ENCODE data around the gene UBE2L5. TPM values are rescaled to one million over a fixed set of nuclear protein-coding genes. Genes with fewer than 3 reads are reported as not detected.

UBE2L5 gene
- not detected in 2 replicates for total RNA-seq

GRCh38 chr13:30422054-30422839 is at the start of gene UBE2L5:
TSS of gene UBE2L5 (plus strand) at chr13:30422493. CDS start at chr13:30427991, 5,498 bp downstream.
- H3K27me3 Mint-ChIP-seq: no peaks in the 10 kb centered on the region
- H3K4me1 Mint-ChIP-seq: peaks cover 26% of the 10 kb centered on the region
- no peaks in the 10 kb centered on the region for H3K9me3 Mint-ChIP-seq
- intact Hi-C loops (cut with micrococcal nuclease): loop anchor here (1.0 to 5.0 kb wide), 6 partner anchors 8 to 320 kb away; no protein-coding TSS in a partner anchor
- H3K36me3 Mint-ChIP-seq (ENCODE audit: low read depth): peaks cover 2% of the 10 kb centered on the region
- DNase-seq: peak; percentile 95
- H3K27ac Mint-ChIP-seq: peak within 1 kb of the TSS; percentile 86
- peak within 1 kb of the TSS; percentile 89 for H3K4me3 Mint-ChIP-seq

- Mint-ChIP-seq H3K4me1 (peaks cover 87% of the 10 kb centered on the region), H3K27ac (peak overlapping the region; percentile 97), H3K9me3 (no peaks in the 10 kb centered on the region), H3K36me3 (ENCODE audit: low read depth) (peaks cover 20% of the 10 kb centered on the region), H3K27me3 (no peaks in the 10 kb centered on the region), H3K4me3 (peak overlapping the region; percentile 85)
- DNase-seq: peak; percentile 84
- intact Hi-C loops (cut with micrococcal nuclease): loop anchor here (5.0 to 10.0 kb wide), 4 partner anchors 49 to 791 kb away; partner anchors contain the start of genes HSPH1 and UBE2L5
Measured at GRCh38 chr13:30373727-30374126, 48.6 kb upstream of the UBE2L5 start.

- Mint-ChIP-seq H3K27me3 (no peaks in the 10 kb centered on the region), H3K4me1 (peaks cover 86% of the 10 kb centered on the region), H3K9me3 (peaks cover 3% of the 10 kb centered on the region), H3K27ac (peak overlapping the region; percentile 94), H3K4me3 (peak overlapping the region; percentile 85), H3K36me3 (ENCODE audit: low read depth) (peaks cover 9% of the 10 kb centered on the region)
- no peak for DNase-seq
- intact Hi-C loops (cut with micrococcal nuclease): loop anchor here (5.0 to 10.0 kb wide), 4 partner anchors 243 to 789 kb away; partner anchors contain the start of gene HSPH1
Measured at GRCh38 chr13:30375265-30375835, 46.9 kb upstream of the UBE2L5 start.

DNA sequence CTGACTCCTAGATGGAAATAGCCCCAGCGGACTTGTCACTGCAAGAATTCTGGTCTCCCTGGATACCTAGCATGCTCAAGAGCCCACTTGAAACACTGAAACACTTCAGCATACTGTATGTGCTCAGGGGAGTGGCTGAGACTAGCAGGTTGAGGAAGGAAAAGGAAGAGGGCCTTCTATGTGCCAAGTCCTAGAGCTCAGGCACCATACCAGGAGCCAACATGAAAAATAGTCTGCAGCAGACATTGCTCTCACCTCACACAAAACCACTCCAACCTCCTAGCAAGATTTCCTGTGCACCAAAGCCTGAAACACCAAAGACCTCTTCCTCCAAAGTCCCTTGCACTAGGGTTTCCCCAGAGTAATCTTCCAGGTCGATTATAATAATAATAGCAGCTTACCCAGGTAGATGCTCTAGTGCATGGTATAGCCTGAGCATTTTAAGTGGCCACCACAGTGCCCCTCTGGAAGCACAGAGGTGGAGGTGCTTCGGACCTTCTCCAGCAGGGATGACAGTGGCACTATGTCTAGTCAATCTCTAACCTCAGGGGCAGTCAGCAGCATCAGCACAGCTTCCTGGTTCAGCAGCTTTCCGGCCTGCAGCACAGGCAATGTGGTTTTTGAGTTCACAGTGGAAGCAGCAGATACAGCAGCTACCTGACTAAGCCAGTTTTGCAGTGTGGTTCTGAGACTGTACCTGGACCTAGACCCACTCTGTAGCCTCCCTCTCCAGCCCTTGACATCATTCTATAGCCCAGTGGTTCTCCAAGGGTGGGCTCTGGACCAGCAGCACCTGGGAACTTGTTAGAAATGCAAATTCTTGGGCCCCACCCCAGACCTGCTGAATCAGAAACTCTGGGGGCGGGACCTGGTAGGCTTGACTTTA is 45.6 kb upstream of the UBE2L5 start:
- H3K4me3 Mint-ChIP-seq: peak overlapping the region; percentile 85

DNA sequence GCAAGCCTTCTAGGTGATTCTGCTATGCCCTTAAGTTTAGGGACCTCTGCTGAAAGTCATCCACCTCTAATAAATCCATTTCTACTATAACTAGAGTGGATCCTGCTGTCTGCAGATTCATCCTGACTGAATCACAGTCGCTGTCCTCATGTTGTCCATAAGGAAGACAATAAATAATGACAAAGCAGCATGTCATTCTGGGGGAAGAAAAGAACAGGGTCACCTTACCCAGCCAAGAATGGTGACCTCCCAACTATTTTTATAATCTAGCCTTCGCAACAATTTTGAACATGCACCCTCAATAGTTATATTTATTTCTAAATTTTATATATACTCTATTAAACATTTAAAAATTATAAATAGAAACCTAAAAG is 45.0 kb upstream of the UBE2L5 start:
- H3K36me3 Mint-ChIP-seq (ENCODE audit: low read depth): peaks cover 3% of the 10 kb centered on the region
- peak overlapping the region; percentile 94 for H3K27ac Mint-ChIP-seq
- peak overlapping the region; percentile 85 for H3K4me3 Mint-ChIP-seq
- no peaks in the 10 kb centered on the region for H3K27me3 Mint-ChIP-seq
- peaks cover 3% of the 10 kb centered on the region for H3K9me3 Mint-ChIP-seq
- intact Hi-C loops (cut with micrococcal nuclease): loop anchor here (1.0 to 10.0 kb wide), 9 partner anchors 30 to 788 kb away; partner anchors contain the start of genes HSPH1, KATNAL1 and USPL1
- peaks cover 74% of the 10 kb centered on the region for H3K4me1 Mint-ChIP-seq
- DNase-seq: no peak

More for the DNA sequence above, 45.6 kb upstream of the UBE2L5 start:
- peak overlapping the region; percentile 94 for H3K27ac Mint-ChIP-seq
- peak; percentile 92 for DNase-seq
- intact Hi-C loops (cut with micrococcal nuclease): loop anchor here (1.0 to 10.0 kb wide), 11 partner anchors 13 to 788 kb away; partner anchors contain the start of genes HSPH1, KATNAL1 and USPL1
- H3K4me1 Mint-ChIP-seq: peaks cover 78% of the 10 kb centered on the region
- H3K36me3 Mint-ChIP-seq (ENCODE audit: low read depth): peaks cover 3% of the 10 kb centered on the region
- H3K27me3 Mint-ChIP-seq: no peaks in the 10 kb centered on the region
- peaks cover 3% of the 10 kb centered on the region for H3K9me3 Mint-ChIP-seq

GRCh38 chr13:30378191-30378590 is 44.1 kb upstream of the UBE2L5 start:
- intact Hi-C loops (cut with micrococcal nuclease): loop anchor here (5.0 to 10.0 kb wide), 4 partner anchors 246 to 787 kb away; partner anchors contain the start of gene HSPH1
- H3K4me1 Mint-ChIP-seq: peaks cover 72% of the 10 kb centered on the region
- H3K27me3 Mint-ChIP-seq: no peaks in the 10 kb centered on the region
- no peak overlapping the region for H3K4me3 Mint-ChIP-seq
- H3K27ac Mint-ChIP-seq: peak overlapping the region; percentile 10
- no peak for DNase-seq
- peaks cover 3% of the 10 kb centered on the region for H3K9me3 Mint-ChIP-seq
- peaks cover 3% of the 10 kb centered on the region for H3K36me3 Mint-ChIP-seq (ENCODE audit: low read depth)

DNA sequence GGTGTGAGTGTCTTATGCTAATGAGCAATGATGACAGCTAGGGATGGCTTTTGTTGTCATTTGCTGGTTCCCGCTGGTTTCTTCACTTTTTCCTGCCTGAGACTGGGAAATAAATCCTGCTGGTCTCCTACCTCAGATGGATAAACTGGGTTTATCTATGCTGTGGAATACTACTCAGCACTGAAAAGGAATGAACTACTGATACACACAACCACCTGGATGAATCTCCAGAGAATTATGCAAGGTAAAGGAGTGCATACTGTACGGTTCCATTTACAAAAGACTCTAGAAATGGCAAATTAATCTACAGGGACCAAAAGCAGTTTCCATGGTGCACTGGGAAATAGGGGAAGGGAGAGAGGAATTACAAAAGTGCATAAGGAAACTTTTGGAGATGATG is 41.2 kb upstream of the UBE2L5 start:
- H3K4me3 Mint-ChIP-seq: no peak overlapping the region
- no peak overlapping the region for H3K27ac Mint-ChIP-seq
- intact Hi-C loops (cut with micrococcal nuclease): no loop called here
- H3K36me3 Mint-ChIP-seq (ENCODE audit: low read depth): no peaks in the 10 kb centered on the region
- peaks cover 51% of the 10 kb centered on the region for H3K4me1 Mint-ChIP-seq
- peaks cover 3% of the 10 kb centered on the region for H3K9me3 Mint-ChIP-seq
- DNase-seq: no peak
- no peaks in the 10 kb centered on the region for H3K27me3 Mint-ChIP-seq

DNA sequence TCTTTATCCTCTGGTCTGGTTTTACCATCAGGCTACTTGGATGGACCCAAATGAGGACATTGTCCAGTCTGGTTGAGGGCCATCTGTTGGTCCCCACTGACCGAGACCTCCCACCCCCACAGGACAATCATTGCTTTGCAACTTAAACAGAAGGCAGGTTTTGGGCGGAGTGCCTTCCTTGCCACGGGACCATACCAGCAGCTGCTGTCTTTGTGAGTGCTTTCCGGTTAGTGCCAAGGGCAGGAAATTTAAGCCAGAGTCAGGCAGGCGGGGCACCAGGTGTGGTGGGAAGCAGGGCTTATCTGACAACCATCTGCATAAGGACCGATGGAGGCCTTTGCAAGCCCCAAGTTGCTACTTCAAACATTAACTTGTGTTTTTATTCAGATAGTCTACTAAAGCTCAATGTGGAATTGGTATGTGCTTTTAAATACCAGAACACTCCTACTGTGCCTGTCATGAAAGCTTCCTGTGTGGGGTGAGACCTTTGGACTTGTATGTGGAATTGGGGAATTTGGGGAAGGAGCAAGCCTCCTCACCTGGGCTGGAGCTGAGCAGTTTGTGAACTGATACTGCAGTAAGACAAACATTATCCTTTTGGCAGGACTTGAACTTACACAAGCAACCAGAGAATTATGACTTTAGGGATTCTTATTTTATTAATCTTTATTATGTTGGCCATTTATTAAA is 39.3 kb upstream of the UBE2L5 start:
- Mint-ChIP-seq H3K27me3 (no peaks in the 10 kb centered on the region), H3K36me3 (ENCODE audit: low read depth) (no peaks in the 10 kb centered on the region), H3K4me3 (peak overlapping the region; percentile 12), H3K4me1 (peaks cover 37% of the 10 kb centered on the region), H3K27ac (no peak overlapping the region), H3K9me3 (peaks cover 3% of the 10 kb centered on the region)
- no peak for DNase-seq
- intact Hi-C loops (cut with micrococcal nuclease): no loop called here

DNA sequence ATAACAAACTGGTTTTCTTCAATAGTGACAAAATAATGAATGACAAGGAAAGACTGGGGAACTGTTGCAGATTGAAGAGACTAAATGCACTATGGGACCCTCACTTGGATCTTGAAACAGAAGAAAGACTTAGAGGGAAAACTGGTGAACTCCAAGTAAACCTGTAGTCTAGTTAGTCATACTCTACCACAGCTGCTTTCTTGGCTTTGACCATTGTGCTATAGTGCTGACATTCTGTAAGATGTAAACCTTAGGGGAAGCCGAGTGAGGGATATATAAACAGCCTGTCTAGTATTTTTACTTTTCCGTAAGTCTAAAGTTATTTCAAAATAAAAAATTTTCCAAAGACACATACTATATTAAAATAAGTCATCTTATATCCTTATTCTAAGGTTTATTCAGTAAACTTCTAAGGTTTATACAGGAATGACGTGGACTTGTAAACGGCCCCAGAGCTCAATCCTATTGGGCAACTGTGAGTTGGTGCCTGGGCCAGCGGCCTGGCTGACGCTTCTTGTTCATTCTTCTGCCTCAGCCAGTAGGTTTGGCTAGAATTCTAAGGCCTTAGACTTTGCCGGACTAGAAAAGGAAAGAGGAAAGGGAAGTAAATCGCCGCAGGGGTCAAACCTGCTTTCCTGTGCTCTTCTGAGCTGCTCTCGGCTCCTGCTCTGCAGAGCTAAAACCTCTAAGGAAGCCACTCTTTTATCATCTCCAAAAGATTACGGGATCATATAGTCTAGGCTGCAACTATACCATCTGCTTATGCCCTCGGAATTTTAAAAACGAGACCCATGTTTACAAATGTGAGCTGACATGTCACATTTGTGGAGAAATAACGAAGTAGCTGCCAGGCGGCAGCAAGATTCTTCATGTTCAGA is 33.6 kb upstream of the UBE2L5 start:
- peak overlapping the region; percentile 86 for H3K27ac Mint-ChIP-seq
- no peaks in the 10 kb centered on the region for H3K9me3 Mint-ChIP-seq
- DNase-seq: no peak
- peak overlapping the region; percentile 74 for H3K4me3 Mint-ChIP-seq
- intact Hi-C loops (cut with micrococcal nuclease): loop anchor here (1.0 kb wide), 1 partner anchor 12 kb away; no protein-coding TSS in a partner anchor
- peaks cover 2% of the 10 kb centered on the region for H3K36me3 Mint-ChIP-seq (ENCODE audit: low read depth)
- H3K4me1 Mint-ChIP-seq: peaks cover 42% of the 10 kb centered on the region
- H3K27me3 Mint-ChIP-seq: no peaks in the 10 kb centered on the region

- DNase-seq: no peak
- Mint-ChIP-seq H3K27me3 (no peaks in the 10 kb centered on the region), H3K4me3 (no peak overlapping the region), H3K4me1 (peaks cover 53% of the 10 kb centered on the region), H3K27ac (no peak overlapping the region), H3K9me3 (no peaks in the 10 kb centered on the region), H3K36me3 (ENCODE audit: low read depth) (peaks cover 2% of the 10 kb centered on the region)
- intact Hi-C loops (cut with micrococcal nuclease): no loop called here
Measured at GRCh38 chr13:30391956-30392680, 30.2 kb upstream of the UBE2L5 start.

- Mint-ChIP-seq H3K4me1 (peaks cover 54% of the 10 kb centered on the region), H3K27ac (no peak overlapping the region), H3K36me3 (ENCODE audit: low read depth) (peaks cover 2% of the 10 kb centered on the region), H3K27me3 (no peaks in the 10 kb centered on the region), H3K4me3 (no peak overlapping the region), H3K9me3 (no peaks in the 10 kb centered on the region)
- intact Hi-C loops (cut with micrococcal nuclease): no loop called here
- DNase-seq: no peak
Measured at GRCh38 chr13:30392681-30393045, 29.6 kb upstream of the UBE2L5 start.

DNA sequence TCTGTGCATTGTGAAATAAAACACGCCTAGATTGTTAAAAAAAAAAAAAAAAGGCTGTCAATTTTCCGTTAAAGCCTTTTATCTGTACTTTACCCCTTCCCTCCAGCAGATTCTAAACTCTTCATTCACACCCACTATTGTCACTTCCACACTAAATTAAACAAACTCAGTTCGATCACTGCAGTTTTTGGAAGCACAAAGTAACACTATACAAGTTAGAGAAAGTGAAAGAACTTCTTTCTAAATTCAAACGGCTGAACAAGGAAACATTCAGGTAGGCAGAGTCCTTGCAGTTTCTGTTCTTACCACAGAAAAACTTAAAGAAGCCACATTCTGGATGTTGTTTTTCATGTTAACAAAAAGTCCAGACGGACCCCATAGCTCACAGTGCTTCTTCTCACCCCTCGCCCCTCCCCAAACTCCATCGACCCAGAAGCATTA is 27.5 kb upstream of the UBE2L5 start:
- Mint-ChIP-seq H3K4me3 (peak overlapping the region; percentile 81), H3K4me1 (peaks cover 38% of the 10 kb centered on the region), H3K27ac (peak overlapping the region; percentile 96), H3K36me3 (ENCODE audit: low read depth) (peaks cover under 1% of the 10 kb centered on the region), H3K27me3 (no peaks in the 10 kb centered on the region), H3K9me3 (no peaks in the 10 kb centered on the region)
- intact Hi-C loops (cut with micrococcal nuclease): loop anchor here (1.0 to 2.0 kb wide), 4 partner anchors 14 to 36 kb away; partner anchors contain the start of gene UBE2L5
- DNase-seq: peak; percentile 81

Data from activated CD4-positive, alpha-beta T cell treated with anti-CD3 and anti-CD28 coated beads, Interleukin-2, amount 10 ng/mL, durations not matched to agents 24 days and 14 days (primary cell).